ENCODE results near the gene GLUD1.

Gene GLUD1

DNA sequence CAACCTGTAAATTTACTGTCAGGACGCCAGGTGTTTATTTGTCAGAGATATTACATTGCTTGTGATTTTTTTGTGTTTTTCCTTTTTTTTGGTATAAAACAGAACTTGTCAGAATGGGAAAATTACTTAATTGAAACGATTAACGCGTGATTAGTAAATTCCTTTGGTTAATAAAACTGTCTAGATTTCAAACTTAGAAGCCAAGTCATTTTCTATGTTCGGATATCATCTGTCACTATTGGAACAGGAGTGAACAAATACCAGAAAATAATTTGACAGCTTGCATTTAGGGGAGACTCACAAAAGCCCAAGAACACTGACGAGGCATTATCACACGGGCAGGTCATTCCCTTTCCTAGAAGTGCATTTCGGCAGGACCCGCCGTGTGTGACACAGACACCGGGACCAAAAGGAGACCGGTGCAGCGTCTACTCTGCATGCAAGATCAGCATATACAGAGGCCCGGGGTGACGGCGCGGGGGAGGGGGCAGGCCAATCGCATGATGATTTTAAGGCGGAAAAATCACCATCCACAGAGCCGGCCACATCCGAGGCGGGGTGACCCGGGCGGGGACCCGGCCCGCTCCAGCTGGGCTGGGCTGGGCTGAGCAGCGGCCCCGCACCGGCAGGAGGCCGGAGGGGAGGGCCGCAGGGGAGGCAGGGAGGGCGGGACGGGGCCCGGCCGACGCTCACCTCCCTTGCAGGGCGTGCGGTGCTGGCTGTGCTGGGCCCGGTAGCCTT, 841 bp downstream of the GLUD1 start (continued):
- TF ChIP-seq ZNF529 (tag by site-specific recombination; IDR thresholded peaks at IDR 0.05; ENCODE audit: insufficient replicate concordance) (no peak), ZIC2 (tag by site-specific recombination; IDR thresholded peaks at IDR 0.05) (peak; percentile 66), KLF1 (tag by site-specific recombination; IDR thresholded peaks at IDR 0.05) (peak; percentile 11; the same call in 1 of the 2 replicates), ZNF350 (tag by site-specific recombination; IDR thresholded peaks at IDR 0.05) (no peak), ZBTB20 (tag by site-specific recombination; IDR thresholded peaks at IDR 0.05) (peak; percentile 99), ZNF23 (tag by site-specific recombination; IDR thresholded peaks at IDR 0.05; ENCODE audit: borderline replicate concordance) (no peak), ZNF37A (tag by site-specific recombination; IDR thresholded peaks at IDR 0.05) (no peak), ZNF202 (tag by site-specific recombination; IDR thresholded peaks at IDR 0.05; ENCODE audit: borderline replicate concordance) (no peak), ZNF501 (tag by site-specific recombination; IDR thresholded peaks at IDR 0.05) (no peak), ZNF707 (tag by site-specific recombination; IDR thresholded peaks at IDR 0.05) (no peak), ZEB2 (tag by site-specific recombination; IDR thresholded peaks at IDR 0.05) (0 out of 2 replicates have a peak, but pooled peaks have one; percentile 52), ZNF132 (tag by site-specific recombination; IDR thresholded peaks at IDR 0.05; ENCODE audit: borderline replicate concordance) (no peak), YY1 (tag by site-specific recombination; IDR thresholded peaks at IDR 0.05) (no peak), ZFHX2 (tag by site-specific recombination; conservative IDR thresholded peaks at IDR 0.05) (0 out of 2 replicates have a peak, but pooled peaks have one; percentile 8), ZNF114 (tag by site-specific recombination; IDR thresholded peaks at IDR 0.05) (no peak), BCL11A (tag by site-specific recombination; IDR thresholded peaks at IDR 0.05; ENCODE audit: low read depth) (no peak), ZBTB48 (tag by site-specific recombination; IDR thresholded peaks at IDR 0.05) (no peak), ZNF610 (tag by site-specific recombination; IDR thresholded peaks at IDR 0.05; ENCODE audit: borderline replicate concordance) (no peak), MEIS1 (CRISPR knock-in tag; IDR thresholded peaks at IDR 0.05; ENCODE audit: borderline replicate concordance) (no peak)
- TF ChIP-seq, protein P1, sequence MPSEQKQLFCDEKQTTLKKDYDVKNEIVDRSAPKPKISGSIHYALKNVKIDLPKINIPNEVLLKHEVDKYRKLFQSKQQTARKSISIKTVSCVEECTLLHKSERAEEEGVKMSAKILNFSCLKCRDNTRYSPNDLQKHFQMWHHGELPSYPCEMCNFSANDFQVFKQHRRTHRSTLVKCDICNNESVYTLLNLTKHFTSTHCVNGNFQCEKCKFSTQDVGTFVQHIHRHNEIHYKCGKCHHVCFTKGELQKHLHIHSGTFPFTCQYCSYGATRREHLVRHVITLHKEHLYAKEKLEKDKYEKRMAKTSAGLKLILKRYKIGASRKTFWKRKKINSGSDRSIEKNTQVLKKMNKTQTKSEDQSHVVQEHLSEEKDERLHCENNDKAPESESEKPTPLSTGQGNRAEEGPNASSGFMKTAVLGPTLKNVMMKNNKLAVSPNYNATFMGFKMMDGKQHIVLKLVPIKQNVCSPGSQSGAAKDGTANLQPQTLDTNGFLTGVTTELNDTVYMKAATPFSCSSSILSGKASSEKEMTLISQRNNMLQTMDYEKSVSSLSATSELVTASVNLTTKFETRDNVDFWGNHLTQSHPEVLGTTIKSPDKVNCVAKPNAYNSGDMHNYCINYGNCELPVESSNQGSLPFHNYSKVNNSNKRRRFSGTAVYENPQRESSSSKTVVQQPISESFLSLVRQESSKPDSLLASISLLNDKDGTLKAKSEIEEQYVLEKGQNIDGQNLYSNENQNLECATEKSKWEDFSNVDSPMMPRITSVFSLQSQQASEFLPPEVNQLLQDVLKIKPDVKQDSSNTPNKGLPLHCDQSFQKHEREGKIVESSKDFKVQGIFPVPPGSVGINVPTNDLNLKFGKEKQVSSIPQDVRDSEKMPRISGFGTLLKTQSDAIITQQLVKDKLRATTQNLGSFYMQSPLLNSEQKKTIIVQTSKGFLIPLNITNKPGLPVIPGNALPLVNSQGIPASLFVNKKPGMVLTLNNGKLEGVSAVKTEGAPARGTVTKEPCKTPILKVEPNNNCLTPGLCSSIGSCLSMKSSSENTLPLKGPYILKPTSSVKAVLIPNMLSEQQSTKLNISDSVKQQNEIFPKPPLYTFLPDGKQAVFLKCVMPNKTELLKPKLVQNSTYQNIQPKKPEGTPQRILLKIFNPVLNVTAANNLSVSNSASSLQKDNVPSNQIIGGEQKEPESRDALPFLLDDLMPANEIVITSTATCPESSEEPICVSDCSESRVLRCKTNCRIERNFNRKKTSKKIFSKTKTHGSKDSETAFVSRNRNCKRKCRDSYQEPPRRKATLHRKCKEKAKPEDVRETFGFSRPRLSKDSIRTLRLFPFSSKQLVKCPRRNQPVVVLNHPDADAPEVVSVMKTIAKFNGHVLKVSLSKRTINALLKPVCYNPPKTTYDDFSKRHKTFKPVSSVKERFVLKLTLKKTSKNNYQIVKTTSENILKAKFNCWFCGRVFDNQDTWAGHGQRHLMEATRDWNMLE (tag by site-specific recombination; conservative IDR thresholded peaks at IDR 0.05; ENCODE audit: low read depth), result no peak
- TF ChIP-seq, protein P2, sequence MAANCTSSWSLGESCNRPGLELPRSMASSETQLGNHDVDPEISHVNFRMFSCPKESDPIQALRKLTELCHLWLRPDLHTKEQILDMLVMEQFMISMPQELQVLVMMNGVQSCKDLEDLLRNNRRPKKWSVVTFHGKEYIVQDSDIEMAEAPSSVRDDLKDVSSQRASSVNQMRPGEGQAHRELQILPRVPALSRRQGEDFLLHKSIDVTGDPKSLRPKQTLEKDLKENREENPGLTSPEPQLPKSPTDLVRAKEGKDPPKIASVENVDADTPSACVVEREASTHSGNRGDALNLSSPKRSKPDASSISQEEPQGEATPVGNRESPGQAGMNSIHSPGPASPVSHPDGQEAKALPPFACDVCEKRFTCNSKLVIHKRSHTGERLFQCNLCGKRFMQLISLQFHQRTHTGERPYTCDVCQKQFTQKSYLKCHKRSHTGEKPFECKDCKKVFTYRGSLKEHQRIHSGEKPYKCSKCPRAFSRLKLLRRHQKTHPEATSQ (tag by site-specific recombination; IDR thresholded peaks at IDR 0.05), result no peak
- TF ChIP-seq, protein P3, sequence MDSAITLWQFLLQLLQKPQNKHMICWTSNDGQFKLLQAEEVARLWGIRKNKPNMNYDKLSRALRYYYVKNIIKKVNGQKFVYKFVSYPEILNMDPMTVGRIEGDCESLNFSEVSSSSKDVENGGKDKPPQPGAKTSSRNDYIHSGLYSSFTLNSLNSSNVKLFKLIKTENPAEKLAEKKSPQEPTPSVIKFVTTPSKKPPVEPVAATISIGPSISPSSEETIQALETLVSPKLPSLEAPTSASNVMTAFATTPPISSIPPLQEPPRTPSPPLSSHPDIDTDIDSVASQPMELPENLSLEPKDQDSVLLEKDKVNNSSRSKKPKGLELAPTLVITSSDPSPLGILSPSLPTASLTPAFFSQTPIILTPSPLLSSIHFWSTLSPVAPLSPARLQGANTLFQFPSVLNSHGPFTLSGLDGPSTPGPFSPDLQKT (IDR thresholded peaks at IDR 0.05; ENCODE audit: borderline replicate concordance, low read depth, low read length), result no peak
- TF ChIP-seq, protein P4, sequence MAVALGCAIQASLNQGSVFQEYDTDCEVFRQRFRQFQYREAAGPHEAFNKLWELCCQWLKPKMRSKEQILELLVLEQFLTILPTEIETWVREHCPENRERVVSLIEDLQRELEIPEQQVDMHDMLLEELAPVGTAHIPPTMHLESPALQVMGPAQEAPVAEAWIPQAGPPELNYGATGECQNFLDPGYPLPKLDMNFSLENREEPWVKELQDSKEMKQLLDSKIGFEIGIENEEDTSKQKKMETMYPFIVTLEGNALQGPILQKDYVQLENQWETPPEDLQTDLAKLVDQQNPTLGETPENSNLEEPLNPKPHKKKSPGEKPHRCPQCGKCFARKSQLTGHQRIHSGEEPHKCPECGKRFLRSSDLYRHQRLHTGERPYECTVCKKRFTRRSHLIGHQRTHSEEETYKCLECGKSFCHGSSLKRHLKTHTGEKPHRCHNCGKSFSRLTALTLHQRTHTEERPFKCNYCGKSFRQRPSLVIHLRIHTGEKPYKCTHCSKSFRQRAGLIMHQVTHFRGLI (tag by site-specific recombination; IDR thresholded peaks at IDR 0.05), result peak; percentile 62; the same call in 1 of the 2 replicates
- TF ChIP-seq, protein P5, sequence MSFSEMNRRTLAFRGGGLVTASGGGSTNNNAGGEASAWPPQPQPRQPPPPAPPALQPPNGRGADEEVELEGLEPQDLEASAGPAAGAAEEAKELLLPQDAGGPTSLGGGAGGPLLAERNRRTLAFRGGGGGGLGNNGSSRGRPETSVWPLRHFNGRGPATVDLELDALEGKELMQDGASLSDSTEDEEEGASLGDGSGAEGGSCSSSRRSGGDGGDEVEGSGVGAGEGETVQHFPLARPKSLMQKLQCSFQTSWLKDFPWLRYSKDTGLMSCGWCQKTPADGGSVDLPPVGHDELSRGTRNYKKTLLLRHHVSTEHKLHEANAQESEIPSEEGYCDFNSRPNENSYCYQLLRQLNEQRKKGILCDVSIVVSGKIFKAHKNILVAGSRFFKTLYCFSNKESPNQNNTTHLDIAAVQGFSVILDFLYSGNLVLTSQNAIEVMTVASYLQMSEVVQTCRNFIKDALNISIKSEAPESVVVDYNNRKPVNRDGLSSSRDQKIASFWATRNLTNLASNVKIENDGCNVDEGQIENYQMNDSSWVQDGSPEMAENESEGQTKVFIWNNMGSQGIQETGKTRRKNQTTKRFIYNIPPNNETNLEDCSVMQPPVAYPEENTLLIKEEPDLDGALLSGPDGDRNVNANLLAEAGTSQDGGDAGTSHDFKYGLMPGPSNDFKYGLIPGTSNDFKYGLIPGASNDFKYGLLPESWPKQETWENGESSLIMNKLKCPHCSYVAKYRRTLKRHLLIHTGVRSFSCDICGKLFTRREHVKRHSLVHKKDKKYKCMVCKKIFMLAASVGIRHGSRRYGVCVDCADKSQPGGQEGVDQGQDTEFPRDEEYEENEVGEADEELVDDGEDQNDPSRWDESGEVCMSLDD (tag by site-specific recombination; IDR thresholded peaks at IDR 0.05), result no peak
- TF ChIP-seq, protein P6, sequence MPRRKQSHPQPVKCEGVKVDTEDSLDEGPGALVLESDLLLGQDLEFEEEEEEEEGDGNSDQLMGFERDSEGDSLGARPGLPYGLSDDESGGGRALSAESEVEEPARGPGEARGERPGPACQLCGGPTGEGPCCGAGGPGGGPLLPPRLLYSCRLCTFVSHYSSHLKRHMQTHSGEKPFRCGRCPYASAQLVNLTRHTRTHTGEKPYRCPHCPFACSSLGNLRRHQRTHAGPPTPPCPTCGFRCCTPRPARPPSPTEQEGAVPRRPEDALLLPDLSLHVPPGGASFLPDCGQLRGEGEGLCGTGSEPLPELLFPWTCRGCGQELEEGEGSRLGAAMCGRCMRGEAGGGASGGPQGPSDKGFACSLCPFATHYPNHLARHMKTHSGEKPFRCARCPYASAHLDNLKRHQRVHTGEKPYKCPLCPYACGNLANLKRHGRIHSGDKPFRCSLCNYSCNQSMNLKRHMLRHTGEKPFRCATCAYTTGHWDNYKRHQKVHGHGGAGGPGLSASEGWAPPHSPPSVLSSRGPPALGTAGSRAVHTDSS (tag by site-specific recombination; IDR thresholded peaks at IDR 0.05), result no peak
